Measurements from ENCODE around the gene PTDSS2.

GRCh38 chr11:417652-418342, 32.3 kb upstream of the PTDSS2 start:
- TF ChIP-seq CTCF (conservative IDR thresholded peaks at IDR 0.05; ENCODE audit: low read length) (no peak), EZH2phosphoT487 (IDR thresholded peaks at IDR 0.05; ENCODE audit: borderline replicate concordance) (no peak)
